Measurements from ENCODE around the gene ATG9A. TPM values are rescaled to one million over a fixed set of nuclear protein-coding genes. Genes with fewer than 3 reads are reported as not detected.

Gene ATG9A
- total RNA-seq, 6 experiments from 2014 or later: 28.3 to 39.6 (median 33.2) TPM

DNA sequence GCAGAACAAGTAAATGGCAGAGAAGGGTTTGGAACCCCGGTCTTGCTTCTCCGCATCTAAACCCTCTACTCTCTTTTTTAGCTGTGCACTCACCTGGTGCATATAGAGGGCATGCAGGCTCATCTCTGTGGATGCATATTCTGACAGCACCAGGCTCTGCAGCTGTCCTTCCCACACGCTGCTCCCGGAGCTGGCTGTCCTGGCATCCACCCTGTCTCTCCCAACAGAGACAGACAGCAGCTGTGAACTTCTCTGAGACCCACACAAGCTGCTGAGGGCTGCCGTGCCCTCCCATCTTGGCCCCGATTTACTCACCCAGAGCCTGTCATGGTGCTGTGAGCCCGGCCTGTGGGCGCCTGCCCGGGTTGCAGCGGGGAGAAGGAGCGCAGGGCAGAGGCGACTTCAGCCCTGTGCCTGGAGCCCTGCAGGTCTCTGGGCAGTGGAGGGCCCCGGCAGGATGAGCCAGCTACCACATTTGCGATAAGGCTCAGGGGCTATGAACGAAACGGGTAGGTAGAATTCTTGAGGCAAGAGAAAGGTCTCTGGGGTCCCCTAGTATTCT lies 7.4 kb downstream of the ATG9A start:
- 100% methylated on average over 2 of the region's 16 CpGs for WGBS (ENCODE audit: insufficient coverage, low coverage, low lambda C conversion rate, missing lambda C conversion rate)
- ATAC-seq (no peak), DNase-seq (no peak)
- Histone ChIP-seq H3K4me1 (peaks cover 0 to 22% (median 11%) of the 10 kb centered on the region in 4 donors), H3K4me3 (no peak overlapping the region), H3K9me3 (no peaks in the 10 kb centered on the region), H3K27ac (no peak overlapping the region), H3K27me3 (no peaks in the 10 kb centered on the region), H3K36me3 (peaks cover 17 to 64% (median 34%) of the 10 kb centered on the region in 4 donors)
- intact Hi-C loops (cut with DNase I): loop anchor here in 1 of 2 donors (10.0 kb wide), 1 partner anchor 73 kb away; no protein-coding TSS in a partner anchor
- TF ChIP-seq POLR2A (IDR thresholded peaks at IDR 0.05): no peak

DNA sequence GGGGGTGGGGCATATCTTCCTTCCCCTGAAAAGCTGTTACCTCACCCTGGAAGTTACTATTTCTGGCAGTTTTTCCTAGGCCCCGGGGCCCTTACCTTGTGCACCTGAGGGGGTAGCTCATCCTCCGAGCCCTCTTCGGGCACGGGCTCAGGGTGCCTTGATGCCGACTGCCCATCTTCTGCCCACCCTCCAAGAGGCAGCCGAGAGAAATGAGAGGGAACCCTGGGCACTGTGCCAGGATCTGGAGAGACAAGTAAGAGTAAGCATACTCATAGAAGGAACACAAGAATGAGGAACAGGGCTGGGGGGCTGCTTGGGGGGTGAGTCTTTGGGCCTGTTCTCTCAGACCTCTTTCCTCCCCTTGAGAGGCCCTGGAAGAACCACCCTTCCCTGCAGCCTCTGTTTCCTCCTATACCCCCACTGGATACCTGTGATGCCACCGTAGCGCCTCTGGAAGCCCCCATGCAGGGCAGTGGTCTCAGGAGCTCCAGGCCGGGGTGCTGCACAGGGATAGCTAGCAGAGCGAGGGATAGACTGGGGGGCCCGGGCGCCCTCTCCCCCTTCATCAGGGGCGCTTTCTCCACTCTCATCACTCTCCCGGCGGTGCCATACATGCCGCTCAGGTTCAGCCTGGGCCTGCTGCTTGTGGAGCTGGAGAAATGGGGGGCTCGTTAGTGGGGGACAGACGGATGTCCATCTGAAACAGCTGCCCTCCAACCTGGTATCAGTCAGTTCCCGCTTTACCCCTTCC lies 8.6 kb downstream of the ATG9A start:
- H3K27ac ChIP-seq: no peak overlapping the region
- H3K4me3 ChIP-seq: no peak overlapping the region
- peaks cover 0 to 23% (median 11%) of the 10 kb centered on the region in 4 donors for H3K4me1 ChIP-seq
- TF ChIP-seq, protein P1, sequence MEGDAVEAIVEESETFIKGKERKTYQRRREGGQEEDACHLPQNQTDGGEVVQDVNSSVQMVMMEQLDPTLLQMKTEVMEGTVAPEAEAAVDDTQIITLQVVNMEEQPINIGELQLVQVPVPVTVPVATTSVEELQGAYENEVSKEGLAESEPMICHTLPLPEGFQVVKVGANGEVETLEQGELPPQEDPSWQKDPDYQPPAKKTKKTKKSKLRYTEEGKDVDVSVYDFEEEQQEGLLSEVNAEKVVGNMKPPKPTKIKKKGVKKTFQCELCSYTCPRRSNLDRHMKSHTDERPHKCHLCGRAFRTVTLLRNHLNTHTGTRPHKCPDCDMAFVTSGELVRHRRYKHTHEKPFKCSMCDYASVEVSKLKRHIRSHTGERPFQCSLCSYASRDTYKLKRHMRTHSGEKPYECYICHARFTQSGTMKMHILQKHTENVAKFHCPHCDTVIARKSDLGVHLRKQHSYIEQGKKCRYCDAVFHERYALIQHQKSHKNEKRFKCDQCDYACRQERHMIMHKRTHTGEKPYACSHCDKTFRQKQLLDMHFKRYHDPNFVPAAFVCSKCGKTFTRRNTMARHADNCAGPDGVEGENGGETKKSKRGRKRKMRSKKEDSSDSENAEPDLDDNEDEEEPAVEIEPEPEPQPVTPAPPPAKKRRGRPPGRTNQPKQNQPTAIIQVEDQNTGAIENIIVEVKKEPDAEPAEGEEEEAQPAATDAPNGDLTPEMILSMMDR (IDR thresholded peaks at IDR 0.05): no peak
- no peak for TF ChIP-seq POLR2A (IDR thresholded peaks at IDR 0.05)
- WGBS (ENCODE audit: insufficient coverage, low coverage, low lambda C conversion rate, missing lambda C conversion rate): 82% methylated on average over 9 of the region's 19 CpGs
- H3K36me3 ChIP-seq: peaks cover 17 to 58% (median 34%) of the 10 kb centered on the region in 4 donors
- DNase-seq (no peak), ATAC-seq (no peak)
- no peaks in the 10 kb centered on the region for H3K27me3 ChIP-seq
- intact Hi-C loops (cut with DNase I): loop anchor here in 1 of 2 donors (10.0 kb wide), 1 partner anchor 74 kb away; no protein-coding TSS in a partner anchor
- no peaks in the 10 kb centered on the region for H3K9me3 ChIP-seq

DNA sequence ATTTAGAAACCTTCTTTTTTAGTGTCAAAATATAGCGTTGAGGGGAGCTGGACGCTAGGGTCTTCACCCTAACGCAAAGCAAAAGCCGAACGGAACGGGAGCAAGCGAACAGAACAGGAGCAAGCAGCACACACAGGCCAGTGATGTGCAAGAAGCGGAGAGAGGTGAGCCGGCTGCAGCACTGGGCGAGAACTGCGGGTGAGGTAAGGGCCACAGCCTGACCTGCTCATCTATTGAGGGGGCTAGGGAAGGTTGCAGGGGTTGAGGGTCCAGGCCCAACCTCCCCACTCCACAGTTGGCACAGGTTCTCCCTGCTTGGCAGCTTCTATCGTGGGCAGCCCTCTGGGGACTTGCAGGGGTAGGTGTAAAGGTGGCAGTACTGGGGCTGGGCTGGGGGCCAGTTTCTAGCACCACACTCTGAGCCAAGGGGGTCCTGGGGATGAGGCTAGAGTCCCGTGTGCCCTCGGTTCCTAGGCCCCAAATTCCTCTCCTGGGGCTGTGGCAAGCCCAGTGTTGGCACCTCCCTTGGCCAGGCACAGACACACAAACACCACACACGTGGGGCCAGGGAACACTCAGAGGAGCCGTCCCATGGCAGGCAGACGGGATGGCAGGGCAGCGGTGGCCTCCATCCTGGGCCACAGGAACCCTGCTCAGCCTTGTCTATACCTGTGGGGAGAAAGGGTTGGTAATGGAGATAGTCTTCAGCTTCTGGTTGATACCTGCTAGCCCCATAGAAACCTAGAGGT lies 9.5 kb downstream of the ATG9A start:
- H3K27ac ChIP-seq: no peak overlapping the region
- H3K9me3 ChIP-seq: no peaks in the 10 kb centered on the region
- ATAC-seq: no peak
- H3K4me3 ChIP-seq: no peak overlapping the region
- H3K27me3 ChIP-seq: no peaks in the 10 kb centered on the region
- TF ChIP-seq, protein P1 (IDR thresholded peaks at IDR 0.05): no peak
- no peak for TF ChIP-seq POLR2A (IDR thresholded peaks at IDR 0.05)
- intact Hi-C loops (cut with DNase I): loop anchor here in 1 of 2 donors (5.0 to 10.0 kb wide), 2 partner anchors 43 to 75 kb away; partner anchors contain the start of genes CNPPD1 and RETREG2
- H3K4me1 ChIP-seq: peaks cover 0 to 23% (median 11%) of the 10 kb centered on the region in 4 donors
- 85% methylated on average over 11 of the region's 18 CpGs for WGBS (ENCODE audit: insufficient coverage, low coverage, low lambda C conversion rate, missing lambda C conversion rate)
- no peak for DNase-seq
- peaks cover 10 to 53% (median 31%) of the 10 kb centered on the region in 4 donors for H3K36me3 ChIP-seq

DNA sequence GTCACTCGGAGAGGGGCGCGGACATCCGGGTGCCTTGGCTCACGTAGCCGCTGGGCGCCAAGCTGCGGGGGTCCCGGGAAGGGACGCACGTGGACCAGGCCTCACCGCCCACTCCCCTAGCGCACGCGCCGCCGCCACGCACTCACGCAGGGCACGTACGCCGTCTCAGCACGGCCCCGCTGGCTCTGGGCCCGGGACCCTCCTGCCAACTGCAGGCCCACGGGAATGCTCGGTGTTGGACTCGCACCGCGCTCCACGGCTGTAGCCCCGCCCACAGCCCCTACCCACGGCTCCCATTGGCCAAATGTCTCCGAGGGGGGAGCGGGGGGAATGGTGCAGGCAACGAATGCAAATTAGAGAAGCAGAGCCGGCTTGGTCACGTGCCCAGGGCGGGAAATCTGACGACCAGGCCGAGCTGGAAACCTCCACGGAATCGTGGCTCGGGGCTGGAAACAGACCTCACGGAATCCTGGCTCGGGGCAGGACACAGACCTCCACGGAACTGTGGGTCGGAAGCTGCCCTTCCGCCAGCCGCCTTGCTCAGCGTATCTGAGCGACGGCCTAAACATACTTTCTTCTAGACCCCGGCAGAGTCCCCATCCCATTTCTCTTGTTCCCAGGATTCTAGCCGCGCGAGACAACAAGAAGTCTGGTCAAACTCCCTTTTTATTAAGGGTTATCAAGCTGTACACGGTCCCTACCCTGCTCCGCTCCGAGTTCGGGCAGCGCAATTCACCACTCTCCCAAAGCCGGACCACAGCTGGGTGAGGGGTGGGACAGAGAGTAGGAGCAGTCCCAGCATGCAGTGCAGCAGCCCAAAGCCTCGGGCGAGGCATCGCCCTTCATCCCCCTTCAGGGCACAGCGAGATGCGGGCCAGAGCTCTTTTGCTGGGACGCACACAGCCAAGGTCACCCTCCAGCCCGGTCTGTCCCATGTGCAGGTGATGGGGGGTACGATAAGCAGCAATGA lies 10.4 kb downstream of the ATG9A start, which contains the start of gene ABCB6:
Gene ABCB6 (minus strand): TSS at position 227 of the 970 bp plus-strand sequence. CDS start 285 bp downstream, outside the sequence.
- WGBS (ENCODE audit: insufficient coverage, low coverage, low lambda C conversion rate, missing lambda C conversion rate): 42% methylated on average over 23 of the region's 71 CpGs
- Histone ChIP-seq H3K4me1 (peaks cover 0 to 23% (median 11%) of the 10 kb centered on the region in 4 donors), H3K4me3 (peak within 1 kb of the TSS; percentile 54 to 72 (median 59)), H3K9me3 (no peaks in the 10 kb centered on the region), H3K36me3 (peaks cover 6 to 53% (median 25%) of the 10 kb centered on the region in 4 donors), H3K27me3 (no peaks in the 10 kb centered on the region), H3K27ac (peak within 1 kb of the TSS; percentile 68 to 85 (median 76))
- intact Hi-C loops (cut with DNase I): loop anchor here in 1 of 2 donors (5.0 kb wide), 1 partner anchor 42 kb away; the partner anchor contains the start of genes CNPPD1 and RETREG2
- DNase-seq: peak; percentile 96 to 99 (median 98)
- TF ChIP-seq, protein P1 (IDR thresholded peaks at IDR 0.05): no peak
- TF ChIP-seq POLR2A (IDR thresholded peaks at IDR 0.05): peak; percentile 63
- ATAC-seq: peak; percentile 88 to 94 (median 92)
